Gastroesophageal sphincter (tissue), 4 donors: ENCODE data around the gene C5. TPM values are rescaled to one million over a fixed set of nuclear protein-coding genes. Genes with fewer than 3 reads are reported as not detected.
A peak's percentile ranks its signal among the peaks of the same experiment; 100 is the strongest.
"Not testable (repeated sequence)": the region's sequence is repeated elsewhere in the genome, so short reads cannot be mapped to it uniquely, and the experiment has no call there.

ENCODE experiments used
- ATAC-seq: fragments of 150-250 bp; one replicate; pipeline ENCODE4 v1.9.1; 2016; ENCODE audit warnings: mild to moderate bottlenecking, moderate library complexity
- H3K27ac ChIP-seq, 4 donors: fragments of 200-600 bp; sonication (generic) in 3 of 4; 1 replicate in 3 of 4; 2 replicates in 1 of 4; pipeline ENCODE4 v1.5.1; 2016 to 2019
- H3K27me3 ChIP-seq: fragments of 200-600 bp; sonication (generic); one replicate; pipeline ENCODE4 v1.5.1; 2019
- H3K36me3 ChIP-seq, 2 donors: fragments of 200-600 bp; sonication (generic); one replicate each; pipeline ENCODE4 v1.5.1; 2019; ENCODE audit warnings: control low read depth in 1 of 2
- H3K4me1 ChIP-seq, 3 donors: fragments of 200-600 bp; sonication (generic); 1 replicate in 2 of 3; 2 replicates in 1 of 3; pipeline ENCODE4 v1.5.1; 2016 to 2019; ENCODE audit warnings: control low read depth in 2 of 3
- H3K4me3 ChIP-seq, 2 donors: fragments of 200-600 bp; sonication (generic); one replicate each; pipeline ENCODE4 v1.5.1; 2019; ENCODE audit warnings: mild to moderate bottlenecking in 1 of 2, moderate library complexity in 1 of 2
- H3K9me3 ChIP-seq, 3 donors: fragments of 200-600 bp; sonication (generic); one replicate each; pipeline ENCODE4 v1.5.1; 2017 to 2019; ENCODE audit warnings: control low read depth in 2 of 3
- CTCF ChIP-seq, 4 experiments: fragments of 200-600 bp in 2 of 4; fragments of 450-650 bp in 2 of 4; sonication (generic) in 1 of 4; IDR thresholded peaks; one replicate each; pipeline ENCODE4 v1.5.1; 2017 to 2019; ENCODE audit warnings: antibody characterized with exemption in 4 of 4, mild to moderate bottlenecking in 2 of 4, moderate library complexity in 2 of 4
- EP300 ChIP-seq: sonication (generic); formaldehyde crosslinking; IDR thresholded peaks from one replicate; pipeline ENCODE4 v1.6.1; 2017; ENCODE audit warnings: antibody characterized with exemption, mild to moderate bottlenecking
- POLR2A ChIP-seq, 2 donors: fragments of 450-650 bp; IDR thresholded peaks; one replicate each; pipeline ENCODE4 v1.6.1; 2017; ENCODE audit warnings: antibody characterized with exemption in 2 of 2, mild to moderate bottlenecking in 2 of 2, moderate library complexity in 1 of 2
- POLR2AphosphoS5 ChIP-seq: sonication (generic); formaldehyde crosslinking; IDR thresholded peaks from one replicate; pipeline ENCODE4 v1.6.1; 2017; ENCODE audit warnings: antibody characterized with exemption
- WGBS, 2 donors: methylation state at CpG; one replicate each; pipeline ENCODE4 v1.1.5; 2018; ENCODE audit warnings: low coverage in 1 of 2; 5-methylcytosine and 5-hydroxymethylcytosine counted together
- total RNA-seq, 4 donors: library from RNA; depleted of rRNA; stranded (reverse); fragments of >200 nt; gene quantifications; one replicate each; pipeline ENCODE4 v1.1.0, GENCODE V29; 2016

The C5 gene
- total RNA-seq, 4 donors from 2014 or later, result 2.7 to 8.9 (median 6.3) TPM

DNA sequence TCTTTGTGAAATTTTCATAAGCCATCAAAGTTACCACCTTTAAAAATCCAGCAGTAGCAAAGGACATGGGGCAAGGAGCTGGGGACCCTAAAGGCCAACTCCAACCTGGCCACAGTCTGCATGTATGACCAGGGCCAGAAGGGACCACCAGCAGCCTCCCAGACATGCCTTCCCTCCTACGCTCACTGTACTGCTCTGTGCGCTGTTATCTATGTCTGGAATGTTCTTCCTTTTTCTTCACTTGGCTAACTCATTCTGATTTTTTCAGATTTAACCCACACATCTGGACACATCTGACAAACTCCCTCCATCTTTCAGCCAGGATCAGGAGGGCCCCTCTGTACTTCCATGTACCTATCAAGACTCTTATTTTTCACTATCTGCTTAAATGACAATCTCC lies 75.9 kb downstream of the C5 start:
- no peak for TF ChIP-seq EP300
- TF ChIP-seq CTCF (IDR thresholded peaks at IDR 0.05), result no peak
- TF ChIP-seq POLR2A (IDR thresholded peaks at IDR 0.05), result no peak
- no peak for TF ChIP-seq POLR2AphosphoS5
- Histone ChIP-seq H3K9me3 (no peaks in the 10 kb centered on the region), H3K36me3 (peaks cover 0 to 12% of the 10 kb centered on the region in 2 donors), H3K27ac (no peak overlapping the region), H3K4me3 (no peak overlapping the region), H3K27me3 (no peaks in the 10 kb centered on the region), H3K4me1 (peaks cover 0 to 6% (median 0%) of the 10 kb centered on the region in 3 donors)
- ATAC-seq, result no peak
- 84 to 100% methylated on average over 2 of the region's 2 CpGs for WGBS, 2 donors

GRCh38 chr9:120971938-120972337 lies 78.1 kb downstream of the C5 start:
- peaks cover 0 to 7% of the 10 kb centered on the region in 2 donors for H3K36me3 ChIP-seq
- no peaks in the 10 kb centered on the region for H3K9me3 ChIP-seq
- peaks cover 0 to 9% (median 0%) of the 10 kb centered on the region in 3 donors for H3K4me1 ChIP-seq
- TF ChIP-seq CTCF (IDR thresholded peaks at IDR 0.05) (no peak), POLR2AphosphoS5 (no peak), POLR2A (IDR thresholded peaks at IDR 0.05) (no peak), EP300 (no peak)
- H3K27me3 ChIP-seq, result no peaks in the 10 kb centered on the region
- H3K4me3 ChIP-seq, result no peak overlapping the region
- no peak overlapping the region for H3K27ac ChIP-seq
- no peak for ATAC-seq

DNA sequence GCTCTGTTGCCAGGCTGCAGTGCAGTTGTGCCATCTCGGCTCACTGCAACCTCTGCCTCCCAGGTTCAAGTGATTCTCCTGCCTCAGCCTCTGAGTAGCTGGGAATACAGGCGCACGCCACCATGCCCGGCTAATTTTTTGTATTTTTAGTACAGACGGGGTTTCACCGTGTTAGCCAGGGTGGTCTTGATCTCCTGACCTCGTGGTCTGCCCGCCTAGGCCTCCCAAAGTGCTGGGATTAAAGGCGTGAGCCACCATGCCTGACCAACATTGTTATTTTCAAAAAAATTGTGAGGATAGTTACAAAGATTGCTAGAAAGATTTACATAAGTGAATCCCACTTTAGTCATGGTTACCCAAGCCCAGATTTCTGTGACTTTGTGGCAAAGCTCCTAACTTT lies 78.6 kb downstream of the C5 start:
- H3K27me3 ChIP-seq, ATAC-seq, H3K27ac ChIP-seq, H3K9me3 ChIP-seq, H3K36me3 ChIP-seq, H3K4me3 ChIP-seq: not testable (repeated sequence)
- WGBS, 2 donors, result 99 to 100% methylated on average over 7 to 8 of the region's 9 CpGs
- peaks cover 0 to 13% (median 4%) of the 10 kb centered on the region in 3 donors for H3K4me1 ChIP-seq

DNA sequence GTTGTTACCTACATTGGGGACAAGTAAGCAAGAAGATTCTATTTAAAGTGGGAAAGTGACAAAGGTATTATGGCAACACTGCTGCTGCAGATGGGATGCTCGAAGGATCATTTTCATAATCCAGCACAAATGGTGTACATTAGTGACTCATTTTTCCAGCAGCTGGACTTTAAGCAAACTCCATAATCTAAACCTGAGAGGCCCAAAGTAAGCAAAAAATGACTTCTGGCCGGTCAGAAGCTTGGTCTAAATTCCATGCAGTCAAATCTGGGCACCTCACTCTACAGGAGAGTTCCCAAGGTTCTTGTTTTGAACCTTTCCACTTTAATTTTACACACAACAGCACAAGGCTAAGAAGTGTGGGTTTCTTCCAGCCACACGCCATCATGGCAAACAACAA lies 79.8 kb downstream of the C5 start:
- H3K27me3 ChIP-seq, result no peaks in the 10 kb centered on the region
- no peak for ATAC-seq
- H3K27ac ChIP-seq, result peak overlapping the region in 2 of 4 donors; percentile 28 to 41
- no peaks in the 10 kb centered on the region for H3K9me3 ChIP-seq
- H3K36me3 ChIP-seq, result no peaks in the 10 kb centered on the region
- WGBS, 2 donors, result 37 to 54% methylated on average over 2 to 3 of the region's 3 CpGs
- no peak overlapping the region for H3K4me3 ChIP-seq
- peaks cover under 1 to 24% (median 10%) of the 10 kb centered on the region in 3 donors for H3K4me1 ChIP-seq
- TF ChIP-seq CTCF (IDR thresholded peaks at IDR 0.05) (no peak), POLR2AphosphoS5 (no peak), EP300 (no peak), POLR2A (IDR thresholded peaks at IDR 0.05) (no peak)

- H3K9me3 ChIP-seq, result no peaks in the 10 kb centered on the region
- ATAC-seq, result peak; percentile 89
- H3K27ac ChIP-seq, result peak overlapping the region; percentile 72 to 90 (median 82)
- H3K27me3 ChIP-seq, result no peaks in the 10 kb centered on the region
- TF ChIP-seq EP300, result no peak
- TF ChIP-seq POLR2A (IDR thresholded peaks at IDR 0.05), result no peak
- TF ChIP-seq POLR2AphosphoS5, result peak; percentile 85
- no peak overlapping the region for H3K4me3 ChIP-seq
- peaks cover 0 to 26% of the 10 kb centered on the region in 2 donors for H3K36me3 ChIP-seq
- WGBS, 2 donors, result 35 to 41% methylated on average over 3 of the region's 3 CpGs
- H3K4me1 ChIP-seq, result peaks cover 4 to 28% (median 10%) of the 10 kb centered on the region in 3 donors
Observed at GRCh38 chr9:120966013-120966369, 84.1 kb downstream of the C5 start.

DNA sequence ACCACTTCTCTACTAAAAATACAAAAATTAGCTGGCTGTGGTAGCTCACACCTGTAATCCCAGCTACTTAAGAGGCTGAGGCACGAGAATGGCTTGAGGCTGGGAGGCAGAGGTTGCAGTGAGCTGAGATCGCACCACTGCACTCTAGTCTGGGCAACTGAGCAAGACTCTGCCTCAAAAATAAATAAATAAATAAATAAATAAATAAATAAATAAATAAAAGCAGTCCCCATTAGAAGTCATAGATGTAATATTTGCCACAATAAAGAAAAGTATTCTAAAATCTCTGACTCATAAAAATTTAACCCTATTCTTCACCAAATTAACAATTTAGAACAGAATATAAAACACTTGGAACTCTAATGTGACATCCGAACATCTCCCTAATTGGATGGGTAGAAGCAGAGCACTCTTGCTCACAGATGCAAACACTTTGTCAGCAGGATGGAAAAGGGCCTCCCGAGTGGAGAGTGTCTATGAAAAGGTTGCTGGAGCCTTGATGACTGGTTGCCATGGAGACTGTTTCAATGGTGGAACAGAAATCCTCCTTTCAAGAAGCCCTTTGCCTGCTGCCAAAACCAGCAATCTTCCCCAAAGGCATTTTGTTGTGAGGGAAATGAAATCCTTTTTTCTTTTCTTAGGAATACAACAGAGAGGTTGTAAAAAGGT lies 84.6 kb downstream of the C5 start:
- no peak for TF ChIP-seq EP300
- no peak for TF ChIP-seq POLR2A (IDR thresholded peaks at IDR 0.05)
- TF ChIP-seq CTCF (IDR thresholded peaks at IDR 0.05), result no peak
- TF ChIP-seq POLR2AphosphoS5, result no peak
- Histone ChIP-seq H3K27ac (peak overlapping the region; percentile 72 to 90 (median 82)), H3K9me3 (no peaks in the 10 kb centered on the region), H3K27me3 (no peaks in the 10 kb centered on the region), H3K4me3 (no peak overlapping the region), H3K36me3 (peaks cover 0 to 31% of the 10 kb centered on the region in 2 donors), H3K4me1 (peaks cover 4 to 26% (median 10%) of the 10 kb centered on the region in 3 donors)
- 63 to 72% methylated on average over 4 of the region's 4 CpGs for WGBS, 2 donors
- peak; percentile 70 for ATAC-seq
